T-helper 2 cell treated with Interferon-gamma antibody and Interleukin-4, amounts not matched to agents 5 μg/mL and 100 μg/mL, for 36 hours (primary cell): Measurements from ENCODE around the gene TMEM233.

Experiments used
- DNase-seq: peaks from one replicate; pipeline ENCODE4 v3.0.0; 2021; ENCODE audit warnings: low spot score
- H3K27ac Mint-ChIP-seq: one replicate; pipeline ENCODE4 v1.8.0; 2021; ENCODE audit warnings: mild to moderate bottlenecking, mixed read lengths
- H3K27me3 Mint-ChIP-seq: one replicate; pipeline ENCODE4 v1.8.0; 2021; ENCODE audit warnings: low read depth, mixed read lengths
- H3K36me3 Mint-ChIP-seq: one replicate; pipeline ENCODE4 v1.8.0; 2021; ENCODE audit warnings: low read depth, mixed read lengths
- H3K4me1 Mint-ChIP-seq: one replicate; pipeline ENCODE4 v1.8.0; 2021; ENCODE audit warnings: low read depth, mixed read lengths
- H3K4me3 Mint-ChIP-seq: one replicate; pipeline ENCODE4 v1.8.0; 2022; ENCODE audit warnings: mild to moderate bottlenecking, moderate library complexity, mixed read lengths
- H3K9me3 Mint-ChIP-seq: one replicate; pipeline ENCODE4 v1.8.0; 2021; ENCODE audit warnings: mixed read lengths

The TMEM233 gene

GRCh38 chr12:119672194-119672593, 78.6 kb downstream of the TMEM233 start:
- DNase-seq: no peak
- Mint-ChIP-seq H3K4me3 (no peak overlapping the region), H3K27me3 (no peaks in the 10 kb centered on the region), H3K4me1 (peaks cover 45% of the 10 kb centered on the region), H3K27ac (peak overlapping the region; percentile 46), H3K36me3 (peaks cover 76% of the 10 kb centered on the region), H3K9me3 (no peaks in the 10 kb centered on the region)

- Mint-ChIP-seq H3K4me3 (peak overlapping the region; percentile 72), H3K4me1 (peaks cover 43% of the 10 kb centered on the region), H3K27me3 (no peaks in the 10 kb centered on the region), H3K27ac (peak overlapping the region; percentile 82), H3K9me3 (no peaks in the 10 kb centered on the region), H3K36me3 (peaks cover 83% of the 10 kb centered on the region)
- DNase-seq: peak; percentile 17
Observed at GRCh38 chr12:119673634-119674033, 80.1 kb downstream of the TMEM233 start.

GRCh38 chr12:119674560-119674959, 81.0 kb downstream of the TMEM233 start:
- Mint-ChIP-seq H3K4me1 (peaks cover 43% of the 10 kb centered on the region), H3K36me3 (peaks cover 91% of the 10 kb centered on the region), H3K9me3 (no peaks in the 10 kb centered on the region), H3K4me3 (no peak overlapping the region), H3K27me3 (no peaks in the 10 kb centered on the region), H3K27ac (no peak overlapping the region)
- no peak for DNase-seq

GRCh38 chr12:119676022-119676421, 82.4 kb downstream of the TMEM233 start:
- peaks cover 86% of the 10 kb centered on the region for H3K36me3 Mint-ChIP-seq
- H3K27me3 Mint-ChIP-seq: no peaks in the 10 kb centered on the region
- no peaks in the 10 kb centered on the region for H3K9me3 Mint-ChIP-seq
- DNase-seq: no peak
- H3K27ac Mint-ChIP-seq: no peak overlapping the region
- H3K4me3 Mint-ChIP-seq: no peak overlapping the region
- peaks cover 29% of the 10 kb centered on the region for H3K4me1 Mint-ChIP-seq

GRCh38 chr12:119676573-119676972, 83.0 kb downstream of the TMEM233 start:
- Mint-ChIP-seq H3K4me1 (peaks cover 25% of the 10 kb centered on the region), H3K27ac (peak overlapping the region; percentile 8), H3K36me3 (peaks cover 84% of the 10 kb centered on the region), H3K4me3 (no peak overlapping the region), H3K9me3 (no peaks in the 10 kb centered on the region), H3K27me3 (no peaks in the 10 kb centered on the region)
- no peak for DNase-seq

GRCh38 chr12:119678459-119678858, 84.9 kb downstream of the TMEM233 start:
- no peak overlapping the region for H3K27ac Mint-ChIP-seq
- no peaks in the 10 kb centered on the region for H3K27me3 Mint-ChIP-seq
- H3K9me3 Mint-ChIP-seq: no peaks in the 10 kb centered on the region
- peaks cover 79% of the 10 kb centered on the region for H3K36me3 Mint-ChIP-seq
- peaks cover 20% of the 10 kb centered on the region for H3K4me1 Mint-ChIP-seq
- DNase-seq: no peak
- H3K4me3 Mint-ChIP-seq: no peak overlapping the region

- DNase-seq: no peak
- Mint-ChIP-seq H3K27ac (no peak overlapping the region), H3K4me1 (peaks cover 14% of the 10 kb centered on the region), H3K9me3 (no peaks in the 10 kb centered on the region), H3K27me3 (no peaks in the 10 kb centered on the region), H3K36me3 (peaks cover 75% of the 10 kb centered on the region), H3K4me3 (no peak overlapping the region)
Observed at GRCh38 chr12:119679081-119679480, 85.5 kb downstream of the TMEM233 start.

- Mint-ChIP-seq H3K4me3 (no peak overlapping the region), H3K4me1 (peaks cover 11% of the 10 kb centered on the region), H3K27me3 (no peaks in the 10 kb centered on the region), H3K9me3 (no peaks in the 10 kb centered on the region), H3K36me3 (peaks cover 71% of the 10 kb centered on the region), H3K27ac (no peak overlapping the region)
- DNase-seq: no peak
Observed at GRCh38 chr12:119679490-119679889, 85.9 kb downstream of the TMEM233 start.

GRCh38 chr12:119681111-119681510, 87.5 kb downstream of the TMEM233 start:
- H3K27ac Mint-ChIP-seq: no peak overlapping the region

DNA sequence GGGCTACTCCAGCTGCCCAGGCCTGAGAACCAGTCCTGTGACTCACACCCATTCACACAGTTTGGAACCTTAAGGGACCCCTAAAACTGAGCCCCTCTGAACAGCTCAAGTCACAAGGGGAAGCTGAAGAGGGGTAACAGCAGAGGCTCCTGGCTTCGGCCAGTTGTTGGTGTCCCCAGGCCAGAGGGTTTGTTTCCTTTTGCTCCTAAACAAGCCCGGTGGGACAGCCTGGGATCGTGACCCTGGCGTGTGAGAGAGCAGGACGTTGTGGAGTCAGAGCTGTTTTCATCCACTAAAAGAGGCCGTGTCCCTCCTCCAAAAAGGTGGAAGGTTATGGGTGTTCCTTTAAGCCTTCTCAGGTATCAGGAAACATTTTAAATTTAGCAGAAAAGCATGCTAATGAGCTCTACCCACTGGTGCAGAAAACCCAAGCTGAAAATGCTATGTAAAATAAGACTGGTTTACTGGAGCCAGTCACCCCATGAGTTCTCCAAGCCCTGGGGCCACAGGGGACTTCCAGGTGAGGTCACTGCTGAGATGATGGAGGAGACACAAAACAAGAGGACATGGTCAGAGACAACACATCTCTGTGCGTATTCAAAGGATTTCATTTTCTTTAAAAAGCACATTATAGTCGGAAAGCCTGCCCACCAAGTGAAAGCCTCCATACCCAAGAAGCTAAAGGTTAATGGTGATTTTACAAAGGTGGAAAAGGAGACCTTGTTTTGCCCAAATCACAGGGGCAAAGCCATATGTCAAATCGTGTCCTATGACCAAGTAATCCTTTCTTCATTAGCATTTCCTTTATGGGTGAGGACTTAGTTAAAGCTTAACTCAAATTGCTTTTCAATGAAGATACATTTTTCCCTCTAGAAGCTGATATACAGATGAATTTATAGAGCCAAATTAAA, 88.4 kb downstream of the TMEM233 start:
- no peaks in the 10 kb centered on the region for H3K9me3 Mint-ChIP-seq
- no peak overlapping the region for H3K4me3 Mint-ChIP-seq
- H3K27ac Mint-ChIP-seq: peak overlapping the region; percentile 85
- DNase-seq: peak; percentile 43
- H3K4me1 Mint-ChIP-seq: peaks cover 11% of the 10 kb centered on the region
- peaks cover 63% of the 10 kb centered on the region for H3K36me3 Mint-ChIP-seq
- no peaks in the 10 kb centered on the region for H3K27me3 Mint-ChIP-seq

More at GRCh38 chr12:119681111-119681510, 87.5 kb downstream of the TMEM233 start:
- peaks cover 64% of the 10 kb centered on the region for H3K36me3 Mint-ChIP-seq
- DNase-seq: no peak
- H3K4me3 Mint-ChIP-seq: no peak overlapping the region
- H3K27me3 Mint-ChIP-seq: no peaks in the 10 kb centered on the region
- H3K4me1 Mint-ChIP-seq: peaks cover 11% of the 10 kb centered on the region
- no peaks in the 10 kb centered on the region for H3K9me3 Mint-ChIP-seq

DNA sequence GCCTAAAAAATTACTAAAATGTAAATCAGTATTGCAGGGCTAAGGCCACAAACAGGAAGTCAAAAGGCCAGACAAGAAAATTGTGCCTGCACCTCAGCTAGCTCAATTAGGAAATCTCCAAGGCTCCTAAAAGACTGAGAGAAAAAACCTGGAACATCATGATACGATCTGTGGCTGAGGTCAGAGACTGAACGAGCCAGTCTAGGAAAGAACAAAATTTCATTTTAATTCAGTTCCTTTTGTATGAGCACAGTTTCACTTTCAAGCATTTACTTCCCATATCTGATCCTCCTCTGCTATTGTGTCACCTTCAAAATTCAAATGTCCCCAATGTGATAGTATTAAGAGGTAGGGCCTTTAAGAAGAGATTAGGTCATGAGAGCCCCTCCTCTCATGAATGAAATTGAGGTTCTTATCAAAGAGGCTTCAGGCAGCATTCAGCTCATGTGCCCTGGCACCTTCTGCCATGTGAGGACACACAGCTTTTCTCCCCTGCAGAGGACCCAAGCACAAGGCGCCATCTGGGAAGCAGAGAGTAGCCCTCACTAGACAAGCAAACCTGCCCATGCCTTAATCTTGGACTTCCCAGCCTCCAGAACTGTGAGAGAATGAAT, 89.2 kb downstream of the TMEM233 start:
- DNase-seq: no peak
- Mint-ChIP-seq H3K27ac (peak overlapping the region; percentile 85), H3K9me3 (no peaks in the 10 kb centered on the region), H3K27me3 (no peaks in the 10 kb centered on the region), H3K4me1 (peaks cover 11% of the 10 kb centered on the region), H3K36me3 (peaks cover 63% of the 10 kb centered on the region), H3K4me3 (no peak overlapping the region)

DNA sequence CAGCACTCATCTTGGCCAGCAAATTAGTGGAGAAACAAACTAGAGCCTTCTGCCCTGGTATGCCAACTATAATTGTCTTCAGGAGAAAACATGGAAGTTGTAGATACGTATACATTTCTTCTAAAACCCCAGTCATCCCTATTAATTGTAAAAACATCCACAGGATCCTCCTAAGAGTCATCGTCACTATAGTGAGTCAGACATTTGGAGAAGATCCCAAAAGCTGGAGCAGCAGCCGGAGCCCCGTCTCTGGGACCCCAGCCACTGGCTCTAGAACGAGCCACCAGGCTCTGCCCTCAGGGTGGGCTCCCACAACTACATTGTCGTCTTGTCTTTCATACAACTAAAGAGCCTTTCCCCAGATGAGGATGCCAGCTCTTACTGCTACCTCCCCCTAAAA, 89.8 kb downstream of the TMEM233 start:
- peaks cover 60% of the 10 kb centered on the region for H3K36me3 Mint-ChIP-seq
- H3K27me3 Mint-ChIP-seq: no peaks in the 10 kb centered on the region

DNA sequence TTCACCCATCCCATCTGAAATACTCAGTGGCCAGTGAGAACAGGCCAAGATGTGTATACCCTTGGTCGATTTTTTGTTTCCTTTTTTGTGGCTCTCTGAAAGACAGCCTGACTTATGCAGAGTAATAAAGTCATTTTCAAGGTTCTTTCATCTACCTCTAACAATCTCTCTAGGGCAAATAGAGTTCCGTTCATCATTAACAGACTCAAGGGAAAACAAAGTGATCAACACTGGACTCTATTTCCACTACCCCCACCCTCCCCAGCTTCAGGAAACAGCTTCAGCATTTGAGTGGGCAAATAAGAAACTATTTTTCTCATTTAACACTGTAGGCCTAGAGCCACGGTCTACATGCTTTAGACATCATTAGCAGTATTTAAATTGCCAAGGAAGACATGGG, 90.2 kb downstream of the TMEM233 start:
- Mint-ChIP-seq H3K36me3 (peaks cover 56% of the 10 kb centered on the region), H3K27ac (peak overlapping the region; percentile 53)

More for the DNA sequence above, 89.8 kb downstream of the TMEM233 start:
- peak overlapping the region; percentile 53 for H3K27ac Mint-ChIP-seq
- peaks cover 11% of the 10 kb centered on the region for H3K4me1 Mint-ChIP-seq
- no peak for DNase-seq
- H3K9me3 Mint-ChIP-seq: no peaks in the 10 kb centered on the region
- H3K4me3 Mint-ChIP-seq: no peak overlapping the region

DNA sequence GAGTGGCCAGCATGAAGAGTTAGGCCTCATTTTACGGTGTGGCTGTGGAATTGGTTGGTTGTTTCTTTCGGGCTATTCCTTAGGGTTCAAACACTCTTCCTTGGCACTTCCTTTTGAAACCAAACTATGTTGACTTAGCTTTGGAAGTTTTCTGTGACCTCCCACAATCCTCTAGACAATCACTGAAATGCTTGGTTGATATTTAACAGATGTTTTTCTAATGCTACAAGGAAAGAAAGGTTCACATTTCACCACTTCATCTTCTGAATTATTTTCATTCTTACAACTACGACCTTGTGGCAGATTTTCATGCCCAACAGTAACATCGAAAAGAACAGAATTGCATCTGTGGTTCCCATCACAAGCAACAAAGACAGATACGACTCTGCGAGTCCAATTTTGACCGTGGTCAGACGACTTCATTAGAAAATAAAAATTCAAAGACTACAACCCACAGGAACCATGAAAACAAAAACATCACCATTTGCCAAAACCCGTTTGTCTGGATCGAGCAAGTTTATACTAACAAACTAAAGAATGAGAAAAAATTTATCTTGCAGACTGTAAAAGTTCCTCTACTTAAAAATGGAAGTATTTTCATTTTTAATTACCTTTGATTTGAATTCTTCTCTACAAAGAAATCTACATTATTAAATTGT, 91.3 kb downstream of the TMEM233 start:
- peaks cover 11% of the 10 kb centered on the region for H3K4me1 Mint-ChIP-seq
- no peak overlapping the region for H3K4me3 Mint-ChIP-seq
- no peak for DNase-seq
- no peak overlapping the region for H3K27ac Mint-ChIP-seq
- no peaks in the 10 kb centered on the region for H3K9me3 Mint-ChIP-seq
- H3K27me3 Mint-ChIP-seq: no peaks in the 10 kb centered on the region
- H3K36me3 Mint-ChIP-seq: peaks cover 51% of the 10 kb centered on the region

More for the DNA sequence above, 90.2 kb downstream of the TMEM233 start:
- no peaks in the 10 kb centered on the region for H3K9me3 Mint-ChIP-seq
- peaks cover 11% of the 10 kb centered on the region for H3K4me1 Mint-ChIP-seq
- DNase-seq: no peak
- H3K4me3 Mint-ChIP-seq: no peak overlapping the region
- H3K27me3 Mint-ChIP-seq: no peaks in the 10 kb centered on the region
